LoVo (cell line): ENCODE results near the gene GOPC.

Experiments
- DNase-seq: peaks from one replicate; pipeline ENCODE4 v3.0.0-alpha.2; 2016; ENCODE audit warnings: low spot score

GOPC gene

DNA sequence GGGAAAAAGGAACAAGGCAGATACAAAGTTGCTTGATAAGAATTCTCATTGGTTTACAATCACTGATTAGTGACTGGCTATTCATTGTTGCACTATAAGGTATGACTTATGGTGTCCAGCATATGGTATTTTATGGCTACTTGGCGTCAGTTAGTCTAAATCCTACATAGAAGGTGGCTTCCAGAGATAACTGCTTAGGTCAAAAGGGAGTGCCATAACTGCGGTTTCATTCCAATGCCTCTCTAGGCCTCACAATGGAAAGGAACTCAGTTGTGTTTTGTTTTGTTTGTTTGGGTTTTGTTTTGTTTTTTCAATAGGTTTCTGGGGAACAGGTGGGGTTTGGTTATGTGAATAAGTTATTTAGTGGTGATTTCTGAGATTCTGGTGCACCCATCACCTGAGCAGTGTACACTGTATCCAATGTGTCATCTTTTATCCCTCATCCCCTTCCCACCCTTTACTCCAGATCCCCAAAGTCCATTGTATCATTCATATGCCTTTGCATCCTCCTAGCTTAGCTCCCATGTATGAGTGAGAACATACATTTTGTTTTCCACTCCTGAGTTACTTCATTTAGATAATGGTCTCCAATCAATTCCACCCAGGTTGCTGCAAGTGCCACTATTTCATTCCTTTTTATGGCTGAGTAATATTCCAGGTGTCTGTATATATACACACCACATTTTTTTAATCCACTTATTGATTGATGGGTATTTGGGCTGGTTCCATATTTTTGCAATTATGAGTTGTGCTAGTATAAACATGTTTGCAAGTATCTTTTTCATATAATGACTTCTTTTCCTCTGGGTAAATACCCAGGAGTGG lies 7.0 kb downstream of the GOPC start:
- no peak for DNase-seq

DNA sequence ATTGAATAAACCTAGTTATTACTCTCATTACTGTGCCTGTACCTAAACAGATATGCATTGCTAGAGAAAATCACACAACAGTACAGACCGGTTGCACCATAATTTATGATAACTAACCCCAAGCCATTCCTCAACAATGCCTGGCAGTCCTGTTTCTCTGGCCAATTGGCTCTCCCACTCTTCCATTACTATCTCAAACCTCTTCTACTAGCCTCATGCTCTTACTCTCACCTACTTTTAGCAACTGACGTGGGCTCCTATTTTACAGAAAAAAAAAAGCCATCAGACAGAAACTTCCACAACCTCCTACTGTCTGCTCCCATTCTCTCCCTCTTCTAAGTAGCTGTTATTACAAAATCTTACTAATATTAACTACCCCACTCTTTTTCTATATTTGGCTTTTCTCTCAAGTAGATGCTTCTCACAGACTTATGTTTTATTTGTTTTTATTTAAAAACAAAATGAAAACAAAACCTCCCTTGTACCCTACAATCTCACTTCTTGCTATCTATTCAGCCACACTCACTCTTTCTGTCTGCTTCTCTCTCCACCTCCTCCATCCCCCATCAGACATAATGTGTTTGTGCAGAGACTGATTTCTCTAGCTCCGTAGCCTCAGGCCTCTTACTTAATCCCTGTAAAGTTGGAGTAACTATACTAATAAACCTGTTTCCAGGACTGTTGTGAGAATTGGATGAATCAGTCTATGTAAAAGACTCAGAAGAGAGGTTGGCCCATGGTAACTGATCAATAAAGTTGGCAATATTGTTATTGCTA lies 9.1 kb downstream of the GOPC start:
- no peak for DNase-seq

DNA sequence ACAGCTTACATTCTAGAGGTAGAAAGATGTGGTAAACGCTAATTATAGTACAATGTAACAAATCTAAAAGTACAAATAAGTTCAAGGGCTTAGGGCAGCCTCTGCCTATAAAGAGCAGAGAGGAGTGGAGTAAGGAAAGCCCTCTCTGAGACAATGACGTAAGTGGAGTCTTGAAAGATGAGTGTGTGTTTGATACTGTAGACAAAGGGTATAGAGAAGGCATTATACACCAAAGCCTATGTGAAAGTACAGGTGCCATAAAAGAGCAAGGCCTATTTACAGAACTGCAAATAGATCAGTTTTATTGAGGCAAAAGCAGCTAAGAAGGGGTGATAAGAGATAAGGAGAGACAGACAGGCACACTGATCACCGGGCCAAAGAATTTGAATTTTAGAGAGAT lies 10.9 kb downstream of the GOPC start:
- DNase-seq: peak; percentile 29

DNA sequence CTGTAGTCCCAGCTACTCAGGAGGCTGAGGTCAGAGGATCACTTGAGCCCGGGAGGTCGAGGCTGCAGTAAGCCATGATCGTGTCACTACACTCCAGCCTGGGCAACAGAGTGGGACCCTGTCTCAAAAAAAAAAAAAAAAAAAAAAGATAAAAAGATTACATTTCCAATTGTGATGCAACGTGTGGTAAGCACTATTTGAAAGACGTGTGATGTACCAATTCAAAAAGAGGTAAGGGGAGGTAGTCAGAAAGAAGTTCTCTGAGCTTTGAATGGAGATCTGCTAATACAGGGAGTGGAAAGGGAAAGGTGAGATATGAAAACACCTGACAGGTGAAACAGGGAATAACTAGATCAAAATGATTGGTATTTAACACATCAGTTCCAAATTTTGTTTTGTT lies 11.9 kb downstream of the GOPC start:
- no peak for DNase-seq

DNA sequence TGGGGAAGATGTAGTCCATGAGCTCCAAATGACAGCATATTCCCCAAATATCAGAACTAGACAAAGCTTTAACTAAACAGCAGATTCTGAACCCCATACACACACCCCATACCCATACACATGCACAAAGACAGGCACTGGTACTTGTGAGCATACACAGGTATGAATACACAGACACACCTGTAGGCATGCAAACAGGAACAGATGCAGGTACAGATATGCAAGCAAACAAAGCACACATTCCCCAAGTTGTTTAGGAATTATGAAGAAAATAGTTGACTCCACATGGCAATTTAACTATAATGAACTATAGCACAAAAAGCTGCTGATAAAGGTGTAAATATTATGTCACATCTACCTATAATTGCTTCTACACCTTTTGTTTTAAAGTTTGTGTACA lies 16.7 kb downstream of the GOPC start:
- no peak for DNase-seq

DNA sequence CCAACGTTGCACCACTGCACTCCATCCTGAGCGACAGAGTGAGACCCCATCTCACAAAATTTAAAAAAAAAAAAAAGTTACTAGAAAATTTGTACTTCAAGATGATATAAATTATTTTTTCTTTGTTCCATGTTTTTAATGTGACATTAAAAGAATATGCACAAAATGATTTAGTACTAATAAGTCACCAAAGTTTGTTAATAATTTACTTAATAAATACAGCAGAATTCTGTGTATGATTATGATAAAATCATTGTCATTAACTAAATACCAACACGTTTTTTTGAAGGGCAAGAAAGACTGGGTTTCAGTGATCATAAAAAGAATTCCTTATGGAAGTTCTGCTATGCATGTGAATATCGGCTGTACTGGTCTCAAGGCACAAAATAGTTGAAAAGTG lies 28.1 kb downstream of the GOPC start:
- DNase-seq: no peak

DNA sequence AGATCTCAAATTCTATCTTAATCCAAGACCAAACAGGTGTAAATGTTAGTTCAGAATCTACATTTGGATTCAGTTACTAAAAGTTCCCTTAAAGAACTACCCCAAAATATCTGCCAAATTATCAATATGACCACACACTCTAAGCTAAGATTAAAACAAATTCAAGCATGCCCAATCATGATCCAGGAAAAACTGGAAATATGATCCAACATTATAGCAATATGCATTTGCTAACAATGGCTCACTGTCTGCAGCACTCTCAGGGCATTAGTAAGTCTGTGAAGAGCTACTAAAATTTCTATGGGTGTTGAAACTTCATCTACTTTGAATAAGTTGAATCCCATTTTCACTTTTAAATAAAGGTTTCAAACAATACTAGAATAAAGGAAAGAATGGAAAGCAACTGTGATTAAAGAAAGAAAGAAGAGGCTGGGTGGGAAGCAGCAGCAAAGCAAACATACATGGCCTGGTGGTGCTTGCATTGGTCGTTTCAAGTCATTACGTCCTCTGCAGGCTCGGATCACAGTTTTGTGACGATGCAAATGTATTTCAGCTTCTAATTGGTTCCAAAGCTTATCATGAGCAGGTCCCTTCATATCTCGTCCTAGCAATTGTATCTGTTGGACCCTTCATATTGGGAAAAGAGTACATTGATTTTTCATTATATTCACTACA lies 29.2 kb downstream of the GOPC start:
- DNase-seq: no peak

DNA sequence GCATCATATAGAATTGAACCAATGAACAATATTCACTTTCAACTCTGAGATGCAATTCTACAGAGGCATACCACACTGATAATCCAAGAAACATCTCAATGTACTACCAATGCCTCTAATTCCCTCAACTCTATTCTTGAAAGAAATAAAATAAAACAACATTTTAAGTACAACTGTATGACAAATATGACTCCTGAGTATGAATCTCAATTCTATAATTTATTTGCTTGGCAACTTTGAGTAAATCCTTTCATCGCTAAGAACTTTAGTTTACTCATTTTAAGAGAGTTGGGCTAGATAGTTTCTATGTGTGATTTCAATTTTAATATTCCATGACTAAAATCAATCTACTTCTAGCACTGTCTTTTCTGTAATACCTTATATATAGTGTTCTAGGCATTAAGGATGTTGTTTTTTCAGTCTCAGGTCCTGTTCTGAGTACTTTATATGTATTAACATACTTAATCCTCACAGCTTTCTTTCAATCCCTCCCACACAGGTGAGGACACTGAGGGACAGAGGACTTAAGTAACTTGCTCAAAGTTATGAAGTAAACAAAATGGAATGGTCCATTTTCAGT lies 33.4 kb downstream of the GOPC start:
- no peak for DNase-seq

DNA sequence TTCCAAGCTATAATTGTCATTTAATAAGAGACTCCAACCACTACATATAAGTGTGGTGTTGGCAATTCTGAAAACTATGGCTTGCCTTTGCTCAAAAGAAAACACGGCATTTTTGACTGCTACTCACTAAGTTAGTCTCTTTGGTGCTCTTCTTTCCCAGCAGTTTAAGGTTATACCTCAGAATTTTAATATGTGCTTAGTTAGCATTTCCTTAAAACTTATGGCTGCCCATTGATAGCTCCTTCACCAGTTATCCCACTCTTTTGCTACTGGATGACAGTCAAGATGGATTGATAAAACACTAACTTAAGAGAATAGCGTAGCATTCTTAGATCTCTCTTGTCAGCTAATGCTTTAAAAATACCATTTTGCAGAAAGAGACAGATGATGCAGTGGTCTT lies 34.1 kb downstream of the GOPC start:
- DNase-seq: no peak

DNA sequence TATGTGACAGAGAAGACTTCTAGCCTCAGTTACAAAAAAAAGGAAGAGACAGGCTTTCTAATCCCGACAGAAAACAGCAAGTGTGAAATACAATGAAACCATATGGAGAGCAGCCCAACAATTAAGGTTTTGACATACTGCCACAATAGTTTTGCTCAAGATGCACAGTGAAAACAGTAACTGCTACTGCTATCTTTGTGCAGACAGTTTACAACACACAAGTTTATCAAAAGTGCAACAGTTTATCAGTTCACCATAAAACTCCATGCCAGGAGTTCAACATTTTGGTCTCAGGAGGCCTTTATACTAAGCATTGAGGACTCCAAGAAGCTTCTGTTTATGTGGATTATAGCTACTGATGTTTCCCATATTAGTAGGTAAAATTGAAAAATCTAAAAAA lies 37.6 kb downstream of the GOPC start:
- no peak for DNase-seq

DNA sequence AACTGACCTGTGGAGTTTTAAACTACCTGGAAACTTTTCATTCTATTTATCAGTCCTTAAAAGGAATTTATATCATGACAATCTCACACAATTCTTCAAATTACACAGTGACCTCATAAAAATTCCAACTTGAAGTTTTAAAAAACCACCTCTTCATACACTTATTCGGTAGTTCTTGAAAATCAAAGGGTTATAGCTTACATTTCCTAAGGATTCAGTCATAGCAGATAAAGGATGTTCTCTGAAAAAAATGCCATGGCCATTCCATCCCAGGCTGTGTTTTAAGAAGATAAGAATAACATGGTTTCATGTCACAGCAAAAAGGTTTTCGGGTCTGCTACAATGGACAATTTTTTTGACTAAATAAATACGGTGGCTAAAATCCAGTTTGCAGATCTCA lies 41.2 kb downstream of the GOPC start:
- DNase-seq: no peak

DNA sequence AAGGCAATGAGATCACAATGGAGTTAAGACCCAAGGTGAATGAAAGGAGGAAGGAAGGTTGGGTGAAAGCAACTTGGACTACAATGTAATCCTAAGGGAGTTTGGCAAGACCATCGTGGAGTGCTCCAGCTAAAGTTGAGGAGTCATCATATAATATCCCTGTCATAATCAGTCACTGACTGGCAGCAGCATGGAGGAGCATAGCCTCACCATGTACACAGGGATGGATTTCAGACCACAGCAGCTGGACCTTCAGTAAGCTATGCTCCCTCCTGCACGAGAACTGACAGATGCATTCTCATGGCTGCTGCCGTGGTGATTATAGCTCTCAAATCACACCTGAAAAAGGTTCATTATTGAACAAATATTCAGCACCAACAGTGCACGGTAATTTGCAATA lies 43.0 kb downstream of the GOPC start:
- no peak for DNase-seq

DNA sequence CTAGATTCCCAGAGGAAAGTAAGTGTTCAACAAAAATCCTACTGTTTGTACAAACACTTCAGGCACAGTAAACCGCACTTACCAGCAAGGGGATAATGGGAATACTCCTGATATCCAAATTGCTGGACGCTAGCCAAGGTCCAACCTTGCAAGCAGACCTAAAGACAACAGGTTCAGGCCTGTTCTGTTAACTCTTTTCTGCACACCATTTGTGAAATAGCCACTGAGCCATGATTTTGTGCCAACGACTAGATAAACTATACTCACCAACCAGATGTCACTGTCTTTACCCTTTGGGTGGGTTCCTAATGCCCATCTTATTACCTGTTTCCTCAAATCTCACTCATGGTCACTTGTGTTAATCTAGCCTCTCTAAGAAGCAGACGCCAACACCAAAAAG lies 43.5 kb downstream of the GOPC start:
- no peak for DNase-seq

DNA sequence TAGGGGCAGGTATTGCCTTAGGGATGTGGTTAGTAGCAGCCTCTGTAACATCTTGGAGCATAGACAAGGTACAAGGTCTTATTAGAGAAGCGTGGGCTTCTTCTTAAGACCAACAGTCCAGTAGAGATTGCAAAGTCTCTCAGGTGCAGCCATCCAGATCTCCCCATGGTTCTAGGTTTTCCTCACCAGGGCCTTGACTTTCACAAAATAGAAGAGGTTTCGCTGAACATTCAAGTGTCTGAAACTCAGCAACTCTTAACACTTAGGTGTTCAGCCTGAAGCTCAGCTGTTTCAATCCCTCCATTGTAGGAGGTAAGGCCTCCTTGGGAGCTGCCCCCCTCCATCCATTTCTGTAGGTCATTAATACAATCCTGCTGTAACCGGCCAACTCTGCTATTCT lies 44.4 kb downstream of the GOPC start:
- DNase-seq: no peak

DNA sequence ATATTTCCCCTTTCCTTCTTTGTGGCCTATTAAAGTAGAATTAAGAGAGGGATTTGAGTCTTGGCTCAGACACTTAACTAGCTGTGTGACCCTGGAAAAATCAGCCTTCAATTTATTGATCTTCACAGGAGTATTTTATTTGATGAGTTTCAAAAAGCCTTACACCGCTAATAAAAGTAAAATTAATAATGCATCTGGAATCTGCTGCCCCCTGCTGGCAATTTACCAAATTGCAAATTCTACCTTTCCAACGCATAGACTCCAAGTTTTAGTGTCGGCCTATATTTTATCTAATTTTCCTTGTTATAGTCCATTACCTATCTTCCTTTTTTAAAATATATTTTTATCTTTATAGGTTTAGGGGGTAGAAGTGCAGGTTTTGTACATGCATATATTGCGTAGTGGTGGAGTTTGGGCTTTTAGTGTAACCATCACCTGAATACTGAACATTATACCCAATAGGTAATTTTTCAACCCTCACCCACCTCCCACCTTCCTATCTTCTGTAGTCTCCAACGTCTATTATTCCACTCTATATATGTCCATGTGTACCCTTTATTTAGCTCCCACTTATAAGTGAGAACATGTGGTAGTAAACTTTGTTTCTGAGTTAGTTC lies 46.3 kb downstream of the GOPC start:
- DNase-seq: peak; percentile 37

DNA sequence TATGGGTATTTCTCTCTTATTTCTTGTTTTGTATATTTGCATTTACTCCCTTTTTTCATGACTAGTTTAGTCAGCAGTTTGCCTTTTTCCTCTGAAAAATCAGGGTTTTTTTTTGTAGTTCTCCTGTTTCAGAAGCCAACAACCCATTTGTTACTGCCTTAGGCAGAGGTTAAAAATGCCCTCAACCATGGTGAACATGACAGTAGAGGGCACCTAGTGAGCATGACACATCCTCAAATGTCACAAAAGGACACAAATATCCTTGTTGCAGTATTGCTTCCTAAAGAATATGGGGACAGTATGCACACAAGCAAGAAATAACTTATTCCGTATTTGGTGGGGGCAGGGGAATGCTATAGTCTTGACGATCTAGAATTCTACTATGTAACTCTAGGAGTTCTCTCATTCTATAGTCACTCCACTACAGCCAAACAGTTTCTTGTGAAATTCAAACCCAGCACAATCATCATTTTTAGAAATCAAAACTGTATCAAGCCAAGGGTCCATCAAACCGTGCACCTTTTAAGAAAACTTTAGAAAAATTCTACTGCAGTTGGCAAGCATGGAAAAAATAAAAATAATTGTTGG lies 47.0 kb downstream of the GOPC start:
- DNase-seq: no peak

DNA sequence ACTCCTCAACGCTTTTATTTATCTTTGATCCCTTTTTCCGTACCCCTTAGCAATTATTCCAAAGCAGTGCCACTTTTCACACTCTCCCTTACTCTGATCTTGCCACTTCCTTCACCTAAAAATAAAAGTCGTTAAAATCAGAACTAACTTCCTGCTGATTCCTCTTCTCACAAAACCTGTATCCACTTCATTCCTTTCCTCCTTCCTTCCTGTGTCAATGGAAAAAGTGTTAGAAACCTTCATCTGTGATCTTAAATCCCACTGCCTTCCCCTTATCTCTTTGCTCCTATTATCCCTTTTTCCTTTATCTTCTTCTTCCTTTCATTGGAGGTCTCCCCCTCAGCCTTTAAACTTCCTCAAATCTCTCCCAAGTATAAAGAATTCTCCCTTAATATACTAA lies 49.2 kb downstream of the GOPC start:
- no peak for DNase-seq

DNA sequence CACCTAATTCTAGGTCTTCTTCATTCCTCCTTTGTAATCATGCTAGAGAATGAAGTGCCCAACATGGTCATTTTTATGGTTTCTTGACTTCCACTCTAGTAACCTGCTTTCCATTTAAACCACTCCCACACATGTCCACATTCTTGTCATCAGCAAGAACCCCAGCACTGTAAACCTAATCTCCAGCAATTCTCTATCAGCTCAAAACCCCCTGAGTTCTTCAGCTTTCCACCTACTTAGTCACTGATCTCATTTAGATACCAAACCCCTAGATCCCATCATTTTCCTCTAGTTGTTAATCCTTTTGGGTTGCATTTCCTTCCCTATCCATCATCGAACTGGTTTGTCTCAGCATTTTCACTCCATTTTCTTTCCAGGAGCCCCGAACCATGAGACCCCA lies 49.7 kb downstream of the GOPC start:
- DNase-seq: no peak

DNA sequence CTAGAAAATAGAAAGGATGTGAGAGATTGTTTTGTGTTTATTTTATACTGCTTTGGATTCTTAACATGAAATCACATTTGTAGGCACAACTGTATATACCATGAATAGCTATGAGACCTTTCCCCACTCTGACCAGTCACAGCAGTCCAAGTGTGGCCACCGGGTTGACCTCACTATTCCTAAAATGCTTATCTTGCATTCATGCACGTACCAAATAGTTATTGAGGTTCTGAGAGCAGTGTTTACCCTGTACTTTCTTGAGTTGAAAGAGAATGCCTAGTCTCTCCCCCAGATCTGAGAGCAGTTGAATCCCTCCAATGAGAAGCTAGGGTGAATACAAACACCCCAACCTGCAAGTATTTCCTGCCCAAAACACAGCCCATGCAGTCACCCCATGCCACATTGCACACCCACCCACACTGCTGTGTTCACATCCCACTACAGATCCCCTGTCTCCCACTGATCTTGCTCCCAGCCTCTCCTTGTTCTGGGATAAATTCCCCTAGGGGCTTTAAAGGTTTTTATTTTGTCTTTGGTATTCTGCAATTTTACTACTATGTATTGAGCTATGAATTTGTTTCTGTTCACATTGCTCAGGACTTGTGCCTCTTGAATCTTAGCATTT lies 51.6 kb downstream of the GOPC start:
- no peak for DNase-seq

DNA sequence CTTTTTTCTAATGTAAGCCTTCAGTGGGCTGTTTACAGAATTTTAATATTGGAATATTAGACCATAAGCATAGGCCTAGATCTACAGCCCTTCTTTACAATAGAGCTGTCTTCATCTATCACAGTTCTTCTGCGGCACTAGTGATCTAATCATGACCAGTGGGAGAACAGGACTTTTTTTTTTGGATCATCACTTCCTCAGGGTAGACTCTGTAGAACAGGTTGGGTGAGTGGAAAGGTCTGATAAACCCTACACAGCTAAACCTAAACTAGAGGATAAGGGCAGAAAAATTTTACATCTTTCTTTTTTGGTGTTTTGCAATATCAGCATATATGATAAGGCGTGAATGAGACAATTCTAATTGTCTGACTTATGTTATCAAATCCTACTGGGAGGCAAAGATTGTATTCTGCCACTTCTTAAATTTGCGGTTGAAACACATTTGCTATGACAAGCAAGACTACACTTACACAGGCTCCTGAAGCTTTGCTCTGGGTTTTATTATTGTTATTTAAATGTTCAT lies 52.2 kb downstream of the GOPC start:
- no peak for DNase-seq

DNA sequence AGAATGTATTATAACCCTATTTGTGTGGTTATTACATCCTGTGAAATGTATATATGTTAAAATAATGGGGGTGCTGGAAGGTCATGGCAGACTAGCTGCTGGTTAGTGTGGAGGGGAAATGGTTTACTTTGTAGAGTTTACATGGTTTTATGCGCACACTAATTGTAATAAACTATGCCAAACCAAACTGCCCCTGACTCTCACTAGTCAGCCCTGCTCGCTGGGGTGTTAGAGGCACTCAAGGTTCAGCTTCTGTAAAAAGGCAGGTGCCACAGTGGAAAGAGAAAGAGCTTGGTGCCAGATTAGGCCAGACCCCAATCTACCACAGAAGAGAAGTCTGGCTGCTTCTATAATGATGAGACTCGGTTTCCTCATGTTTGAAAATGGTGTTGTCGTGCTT lies 52.7 kb downstream of the GOPC start:
- DNase-seq: no peak
